Vagina (tissue), 2 donors: ENCODE data around the gene CHRDL1. TPM values are rescaled to one million over a fixed set of nuclear protein-coding genes. Genes with fewer than 3 reads are reported as not detected.

ENCODE experiments used
- DNase-seq, 2 donors: peaks; one replicate each; pipeline ENCODE4 v3.0.0-alpha.2; 2017; ENCODE audit errors: extremely low spot score in 2 of 2
- H3K27ac ChIP-seq: fragments of 200-600 bp; sonication (generic); one replicate; pipeline ENCODE4 v1.5.1; 2019
- H3K27me3 ChIP-seq: fragments of 200-600 bp; sonication (generic); one replicate; pipeline ENCODE4 v1.5.1; 2019
- H3K36me3 ChIP-seq, 2 donors: fragments of 200-600 bp; sonication (generic); one replicate each; pipeline ENCODE4 v1.5.1; 2017 to 2019
- H3K4me1 ChIP-seq: fragments of 200-600 bp; sonication (generic); one replicate; pipeline ENCODE4 v1.5.1; 2019
- H3K4me3 ChIP-seq, 2 donors: fragments of 200-600 bp; sonication (generic); 1 replicate in 1 of 2; 2 replicates in 1 of 2; pipeline ENCODE4 v1.5.1; 2016 to 2019
- H3K9me3 ChIP-seq: fragments of 200-600 bp; sonication (generic); one replicate; pipeline ENCODE4 v1.5.1; 2019
- POLR2A ChIP-seq, 2 donors: fragments of 450-650 bp; IDR thresholded peaks; one replicate each; pipeline ENCODE4 v1.6.1; 2017; ENCODE audit warnings: antibody characterized with exemption in 2 of 2, mild to moderate bottlenecking in 2 of 2, moderate library complexity in 2 of 2
- POLR2AphosphoS5 ChIP-seq, 2 donors: sonication (generic); formaldehyde crosslinking; IDR thresholded peaks; one replicate each; pipeline ENCODE4 v1.9.0; 2017; ENCODE audit warnings: antibody characterized with exemption in 2 of 2, mild to moderate bottlenecking in 2 of 2, low read depth in 1 of 2; ENCODE audit not compliant: insufficient read depth in 1 of 2
- intact Hi-C: fragments of 100-400 bp; cut with DNase I; formaldehyde crosslinking; loops from one replicate; pipeline ENCODE4 v1.15.1; 2023
- total RNA-seq: library from RNA; depleted of rRNA; stranded (reverse); fragments of >200 nt; gene quantifications from one replicate; pipeline ENCODE4 v1.2.3, GENCODE V29; 2016
- TF ChIP-seq, protein P1 (sequence below), 3 experiments: fragments of 450-650 bp in 2 of 3; fragments of 200-600 bp in 1 of 3; sonication (generic) in 1 of 3; IDR thresholded peaks; one replicate each; pipeline ENCODE4 v1.5.1; 2017 to 2019; ENCODE audit warnings: antibody characterized with exemption in 3 of 3, mild to moderate bottlenecking in 2 of 3, moderate library complexity in 2 of 3

Gene CHRDL1
- total RNA-seq, 1 donor from 2014 or later: 36.8 TPM

DNA sequence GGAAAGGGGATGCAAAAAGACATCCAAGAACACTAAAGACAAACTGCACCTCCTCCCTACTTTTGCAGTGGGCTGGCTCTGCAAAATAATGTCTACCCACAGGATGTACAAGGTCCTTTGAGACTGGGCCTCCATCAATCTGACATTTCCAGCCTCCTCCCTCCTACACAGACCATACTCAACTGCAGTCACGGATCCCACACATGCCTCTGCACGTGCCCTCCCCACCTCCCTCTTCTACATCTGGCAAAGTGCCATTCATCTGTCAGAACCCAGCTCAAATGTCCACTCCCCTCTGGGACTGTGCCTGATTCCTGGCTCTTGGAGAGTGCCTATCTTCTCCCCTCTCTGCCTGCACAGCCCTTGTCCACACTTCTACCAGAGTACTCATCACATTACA, 50.3 kb downstream of the CHRDL1 start:
- TF ChIP-seq POLR2A (IDR thresholded peaks at IDR 0.05): no peak
- TF ChIP-seq, protein P1, sequence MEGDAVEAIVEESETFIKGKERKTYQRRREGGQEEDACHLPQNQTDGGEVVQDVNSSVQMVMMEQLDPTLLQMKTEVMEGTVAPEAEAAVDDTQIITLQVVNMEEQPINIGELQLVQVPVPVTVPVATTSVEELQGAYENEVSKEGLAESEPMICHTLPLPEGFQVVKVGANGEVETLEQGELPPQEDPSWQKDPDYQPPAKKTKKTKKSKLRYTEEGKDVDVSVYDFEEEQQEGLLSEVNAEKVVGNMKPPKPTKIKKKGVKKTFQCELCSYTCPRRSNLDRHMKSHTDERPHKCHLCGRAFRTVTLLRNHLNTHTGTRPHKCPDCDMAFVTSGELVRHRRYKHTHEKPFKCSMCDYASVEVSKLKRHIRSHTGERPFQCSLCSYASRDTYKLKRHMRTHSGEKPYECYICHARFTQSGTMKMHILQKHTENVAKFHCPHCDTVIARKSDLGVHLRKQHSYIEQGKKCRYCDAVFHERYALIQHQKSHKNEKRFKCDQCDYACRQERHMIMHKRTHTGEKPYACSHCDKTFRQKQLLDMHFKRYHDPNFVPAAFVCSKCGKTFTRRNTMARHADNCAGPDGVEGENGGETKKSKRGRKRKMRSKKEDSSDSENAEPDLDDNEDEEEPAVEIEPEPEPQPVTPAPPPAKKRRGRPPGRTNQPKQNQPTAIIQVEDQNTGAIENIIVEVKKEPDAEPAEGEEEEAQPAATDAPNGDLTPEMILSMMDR (IDR thresholded peaks at IDR 0.05): no peak
- TF ChIP-seq POLR2AphosphoS5 (IDR thresholded peaks at IDR 0.05; ENCODE audit: insufficient read depth in 1 of 2, low read depth in 1 of 2): no peak
- no peaks in the 10 kb centered on the region for H3K36me3 ChIP-seq
- no peaks in the 10 kb centered on the region for H3K9me3 ChIP-seq
- no peak for DNase-seq
- no peaks in the 10 kb centered on the region for H3K4me1 ChIP-seq
- no peaks in the 10 kb centered on the region for H3K27me3 ChIP-seq
- intact Hi-C loops: no loop called here
- H3K27ac ChIP-seq: no peak overlapping the region
- H3K4me3 ChIP-seq: no peak overlapping the region

DNA sequence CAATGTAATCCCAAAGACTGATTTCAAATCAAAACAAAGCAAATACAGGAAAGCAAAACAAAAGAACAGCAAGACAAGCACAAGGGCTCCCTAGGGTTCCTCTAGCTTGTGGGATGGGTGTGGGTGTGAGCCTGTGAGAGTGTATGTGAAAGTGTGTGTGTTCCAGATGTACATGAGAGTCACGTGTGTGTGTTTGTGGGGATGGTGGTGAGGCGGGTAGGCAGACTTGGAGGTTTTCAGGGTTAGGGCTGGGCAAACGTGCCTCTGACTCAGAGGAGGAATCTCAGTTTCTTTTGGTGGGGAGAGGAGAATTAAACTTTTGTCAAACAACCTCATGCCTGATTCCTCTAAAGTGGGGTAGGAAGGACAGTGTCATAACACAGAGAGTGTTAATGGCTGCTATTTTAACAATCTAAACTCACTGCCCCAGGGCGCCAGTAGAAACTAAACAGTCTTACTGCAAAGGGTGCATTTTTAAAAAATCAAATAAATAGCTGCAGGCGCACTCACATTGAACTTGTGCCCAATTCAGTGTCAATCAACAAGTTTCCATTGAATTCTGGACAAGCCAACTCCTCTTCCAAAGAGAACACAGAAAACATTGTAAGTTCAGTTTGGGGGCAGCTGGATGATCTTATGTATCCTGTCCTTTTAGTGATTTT, 51.8 kb downstream of the CHRDL1 start:
- no peaks in the 10 kb centered on the region for H3K4me1 ChIP-seq
- H3K4me3 ChIP-seq: no peak overlapping the region
- no peak for TF ChIP-seq POLR2A (IDR thresholded peaks at IDR 0.05)
- no peak for TF ChIP-seq POLR2AphosphoS5 (IDR thresholded peaks at IDR 0.05; ENCODE audit: insufficient read depth in 1 of 2, low read depth in 1 of 2)
- intact Hi-C loops: no loop called here
- no peaks in the 10 kb centered on the region for H3K9me3 ChIP-seq
- no peaks in the 10 kb centered on the region for H3K27me3 ChIP-seq
- DNase-seq: no peak
- H3K27ac ChIP-seq: no peak overlapping the region
- no peaks in the 10 kb centered on the region for H3K36me3 ChIP-seq

DNA sequence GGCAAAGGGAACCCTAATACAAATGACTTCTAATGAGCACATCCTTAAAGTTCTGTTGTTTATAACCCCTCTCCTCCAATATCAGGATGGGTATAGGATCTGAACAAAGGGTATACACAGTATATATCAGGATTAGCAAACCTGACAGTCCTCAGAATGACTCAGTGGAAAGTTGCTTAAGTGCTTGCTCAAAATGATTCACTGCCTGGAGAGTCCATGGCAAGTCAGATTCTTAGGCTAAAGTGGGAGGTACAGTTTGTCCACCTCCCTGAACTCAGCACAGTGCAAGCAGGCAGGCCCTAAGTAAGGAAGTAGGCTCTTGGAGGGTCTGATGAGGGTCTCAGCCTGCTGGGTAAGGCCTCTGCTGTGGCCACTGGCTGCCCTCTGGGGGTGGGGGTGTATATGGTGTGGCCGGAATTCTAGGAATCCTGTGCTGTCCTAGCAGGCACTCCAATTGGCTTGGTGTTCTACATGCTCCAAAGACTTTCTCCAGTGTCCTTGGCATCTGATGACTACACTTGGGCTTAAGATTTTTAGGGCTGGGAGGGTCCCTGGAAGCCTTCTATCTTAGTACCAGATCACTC, 54.3 kb downstream of the CHRDL1 start:
- no peaks in the 10 kb centered on the region for H3K4me1 ChIP-seq
- no peak overlapping the region for H3K4me3 ChIP-seq
- H3K36me3 ChIP-seq: no peaks in the 10 kb centered on the region
- intact Hi-C loops: no loop called here
- no peaks in the 10 kb centered on the region for H3K9me3 ChIP-seq
- H3K27ac ChIP-seq: no peak overlapping the region
- H3K27me3 ChIP-seq: no peaks in the 10 kb centered on the region
- TF ChIP-seq POLR2A (IDR thresholded peaks at IDR 0.05) (no peak), POLR2AphosphoS5 (IDR thresholded peaks at IDR 0.05; ENCODE audit: insufficient read depth in 1 of 2, low read depth in 1 of 2) (no peak)
- TF ChIP-seq, protein P1 (IDR thresholded peaks at IDR 0.05): no peak
- DNase-seq: no peak

DNA sequence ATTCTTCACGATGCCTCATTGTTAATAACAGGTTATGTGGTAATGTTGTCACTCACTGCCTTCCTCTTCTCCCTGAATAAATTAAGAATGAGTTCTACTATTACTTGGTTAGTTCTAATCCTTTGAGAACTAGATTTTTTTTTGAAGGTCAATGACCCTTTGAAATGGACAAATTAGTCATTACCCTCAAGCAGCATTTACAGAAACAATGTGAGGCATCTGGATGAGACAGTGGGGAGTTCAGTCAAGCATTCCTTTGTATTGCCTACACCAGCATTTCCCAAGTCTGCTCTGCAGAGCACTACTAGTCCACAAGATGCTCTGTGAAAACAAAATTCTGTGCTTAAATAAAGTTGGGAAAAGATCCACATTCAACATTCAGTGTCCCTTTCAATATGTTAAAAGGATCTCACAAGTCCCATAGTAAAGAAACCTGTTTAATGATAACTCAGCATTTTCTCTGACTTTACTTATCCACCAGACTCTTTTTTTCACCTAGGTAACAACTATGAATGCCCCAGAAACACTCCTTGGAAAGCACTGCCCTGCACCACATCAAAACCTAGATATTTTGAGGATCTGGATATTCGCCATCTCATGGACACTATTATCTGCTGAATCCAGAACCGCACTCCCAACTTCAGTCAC, 60.6 kb downstream of the CHRDL1 start:
- Histone ChIP-seq H3K27me3 (no peaks in the 10 kb centered on the region), H3K27ac (no peak overlapping the region), H3K4me3 (no peak overlapping the region), H3K9me3 (no peaks in the 10 kb centered on the region), H3K36me3 (no peaks in the 10 kb centered on the region), H3K4me1 (no peaks in the 10 kb centered on the region)
- DNase-seq: no peak
- TF ChIP-seq, protein P1 (IDR thresholded peaks at IDR 0.05): no peak
- TF ChIP-seq POLR2AphosphoS5 (IDR thresholded peaks at IDR 0.05; ENCODE audit: insufficient read depth in 1 of 2, low read depth in 1 of 2) (no peak), POLR2A (IDR thresholded peaks at IDR 0.05) (no peak)
- intact Hi-C loops: no loop called here

DNA sequence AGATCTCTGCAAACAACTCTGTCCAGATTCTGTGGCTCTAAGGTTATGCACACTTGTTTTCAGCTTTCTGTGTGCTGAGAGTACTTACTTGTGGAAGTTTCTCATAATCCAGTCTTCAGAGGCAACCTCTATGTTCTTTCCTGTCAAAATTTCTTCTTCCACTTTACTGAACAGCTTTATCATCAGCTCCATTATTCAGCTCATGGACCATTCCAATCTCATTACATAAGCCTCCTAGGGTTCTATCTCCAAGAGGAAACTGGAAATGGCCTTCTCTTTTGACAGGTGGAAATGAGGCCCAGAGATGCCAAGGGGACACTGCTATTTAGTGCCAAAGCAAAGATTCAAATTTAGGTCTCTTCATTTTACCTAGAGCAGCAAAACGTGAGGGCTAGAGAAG, 61.3 kb downstream of the CHRDL1 start:
- intact Hi-C loops: no loop called here
- H3K27me3 ChIP-seq: no peaks in the 10 kb centered on the region
- H3K27ac ChIP-seq: no peak overlapping the region
- no peak for TF ChIP-seq POLR2AphosphoS5 (IDR thresholded peaks at IDR 0.05; ENCODE audit: insufficient read depth in 1 of 2, low read depth in 1 of 2)
- TF ChIP-seq, protein P1 (IDR thresholded peaks at IDR 0.05): no peak
- no peak for TF ChIP-seq POLR2A (IDR thresholded peaks at IDR 0.05)
- no peaks in the 10 kb centered on the region for H3K4me1 ChIP-seq
- H3K9me3 ChIP-seq: no peaks in the 10 kb centered on the region
- no peak for DNase-seq
- H3K4me3 ChIP-seq: no peak overlapping the region
- H3K36me3 ChIP-seq: no peaks in the 10 kb centered on the region
